IPS DF 6.9 (cell line): ENCODE results near the gene CCM2L.

Experiments
- DNase-seq: peaks from one replicate; pipeline ENCODE4 v3.0.0-alpha.2; 2013; ENCODE audit warnings: low read depth, low spot score
- H3K27ac ChIP-seq: one replicate; pipeline ENCODE4 v1.5.1; 2013; ENCODE audit warnings: low read length, control low read depth
- H3K27me3 ChIP-seq: 2 replicates; pipeline ENCODE4 v1.6.1; 2013; ENCODE audit warnings: mild to moderate bottlenecking, low read length; ENCODE audit not compliant: control insufficient read depth, insufficient read depth
- H3K36me3 ChIP-seq: 2 replicates; pipeline ENCODE4 v1.6.1; 2013; ENCODE audit warnings: low read length; ENCODE audit not compliant: control insufficient read depth, insufficient read depth
- H3K4me1 ChIP-seq: 2 replicates; pipeline ENCODE4 v1.6.1; 2013; ENCODE audit warnings: low read length; ENCODE audit not compliant: control insufficient read depth, insufficient read depth
- H3K4me3 ChIP-seq: 2 replicates; pipeline ENCODE4 v1.5.1; 2013; ENCODE audit warnings: mild to moderate bottlenecking, low read length
- H3K9me3 ChIP-seq: 2 replicates; pipeline ENCODE4 v1.6.1; 2013; ENCODE audit warnings: low read length, inconsistent platforms; ENCODE audit not compliant: control insufficient read depth, insufficient read depth
- WGBS: extraction: QIAGEN DNeasy Blood & Tissue Kit; methylation state at CpG from one replicate; pipeline ENCODE4 v1.1.7; 2013; ENCODE audit warnings: mixed read lengths, missing lambda C conversion rate; ENCODE audit not compliant: insufficient read length, insufficient coverage; 5-methylcytosine and 5-hydroxymethylcytosine counted together

The CCM2L gene

DNA sequence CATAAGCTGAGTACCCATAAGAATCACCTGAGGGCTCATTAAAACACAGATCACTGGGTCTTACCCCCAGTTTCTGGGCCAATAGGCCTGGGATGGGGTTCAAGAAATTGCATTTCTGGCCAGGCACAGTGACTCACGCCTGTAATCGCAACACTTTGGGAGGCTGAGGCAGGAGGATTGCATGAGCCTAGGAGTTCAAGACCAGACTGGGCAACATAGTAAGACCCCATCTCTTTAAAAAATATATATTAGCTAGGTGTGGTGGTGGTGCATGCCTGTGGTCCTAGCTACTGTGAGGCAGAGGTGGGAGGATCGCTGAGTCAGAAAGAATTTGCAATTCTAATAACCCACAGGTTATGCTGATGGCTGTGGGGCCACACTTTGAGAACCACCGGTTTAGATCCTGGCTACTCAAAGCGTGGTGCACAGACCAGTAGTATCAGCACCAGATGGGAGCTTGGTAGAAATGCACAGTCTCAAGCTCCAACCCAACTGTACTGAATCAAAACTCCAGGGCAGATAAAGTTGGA lies 2.0 kb downstream of the CCM2L start:
- peaks cover 2% of the 10 kb centered on the region for H3K4me1 ChIP-seq
- no peak overlapping the region for H3K27ac ChIP-seq
- WGBS = no CpG with 5 or more reads among the region's 5 CpGs
- H3K9me3 ChIP-seq = no peaks in the 10 kb centered on the region
- H3K36me3 ChIP-seq = no peaks in the 10 kb centered on the region
- H3K27me3 ChIP-seq = no peaks in the 10 kb centered on the region
- no peak for DNase-seq
- no peak overlapping the region for H3K4me3 ChIP-seq

DNA sequence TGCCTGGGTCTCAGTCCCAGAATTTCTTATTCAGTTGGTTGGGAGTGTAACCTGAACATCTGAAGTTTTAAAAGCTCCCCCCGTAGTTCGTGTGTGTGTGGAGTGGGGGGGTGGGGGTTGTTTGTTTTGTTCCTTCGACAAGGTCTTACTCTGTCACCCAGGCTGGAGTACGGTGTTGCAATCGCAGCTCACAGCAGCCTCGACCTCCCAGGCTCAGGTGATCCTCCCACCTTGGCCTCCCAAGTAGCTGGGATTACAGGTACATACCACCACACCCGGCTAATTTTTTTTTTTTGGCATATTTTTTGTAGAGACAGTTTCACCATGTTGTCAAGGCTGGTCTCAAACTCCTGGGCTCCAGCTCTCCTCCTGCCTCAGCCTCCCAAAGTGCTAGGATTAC lies 3.1 kb downstream of the CCM2L start:
- DNase-seq = no peak
- H3K27ac ChIP-seq = no peak overlapping the region
- no peaks in the 10 kb centered on the region for H3K9me3 ChIP-seq
- no peaks in the 10 kb centered on the region for H3K27me3 ChIP-seq
- H3K36me3 ChIP-seq = no peaks in the 10 kb centered on the region
- no CpG with 5 or more reads among the region's 7 CpGs for WGBS
- H3K4me3 ChIP-seq = no peak overlapping the region
- H3K4me1 ChIP-seq = no peaks in the 10 kb centered on the region; the same call in 1 of the 2 replicates

DNA sequence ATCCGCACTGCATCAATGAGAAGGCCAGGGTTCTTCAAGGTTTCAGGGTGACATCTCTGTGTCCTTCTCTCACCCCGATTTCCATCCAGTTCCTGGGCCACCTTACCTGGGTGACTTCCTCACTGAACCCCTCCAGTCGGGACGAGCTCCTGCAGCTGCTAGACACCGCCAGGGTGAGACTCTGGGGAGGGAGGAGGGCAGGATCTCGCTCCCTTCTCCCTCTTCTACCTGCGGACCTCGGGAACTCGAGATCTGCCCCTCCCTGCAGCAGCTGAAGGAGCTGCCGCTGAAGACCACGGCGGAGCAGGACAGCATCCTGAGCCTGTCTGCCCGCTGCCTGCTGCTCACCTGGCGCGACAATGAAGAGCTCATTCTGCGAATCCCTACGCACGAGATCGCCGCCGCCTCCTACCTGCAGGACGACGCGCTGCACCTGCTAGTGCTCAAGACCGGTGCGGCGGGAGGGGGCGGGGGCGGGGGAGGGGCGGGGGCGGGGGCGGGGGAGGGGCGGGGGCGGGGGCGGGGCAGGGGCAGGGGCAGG lies 7.5 kb downstream of the CCM2L start:
- Histone ChIP-seq H3K4me3 (peak overlapping the region; percentile 2; the same call in 1 of the 2 replicates), H3K27me3 (no peaks in the 10 kb centered on the region)

DNA sequence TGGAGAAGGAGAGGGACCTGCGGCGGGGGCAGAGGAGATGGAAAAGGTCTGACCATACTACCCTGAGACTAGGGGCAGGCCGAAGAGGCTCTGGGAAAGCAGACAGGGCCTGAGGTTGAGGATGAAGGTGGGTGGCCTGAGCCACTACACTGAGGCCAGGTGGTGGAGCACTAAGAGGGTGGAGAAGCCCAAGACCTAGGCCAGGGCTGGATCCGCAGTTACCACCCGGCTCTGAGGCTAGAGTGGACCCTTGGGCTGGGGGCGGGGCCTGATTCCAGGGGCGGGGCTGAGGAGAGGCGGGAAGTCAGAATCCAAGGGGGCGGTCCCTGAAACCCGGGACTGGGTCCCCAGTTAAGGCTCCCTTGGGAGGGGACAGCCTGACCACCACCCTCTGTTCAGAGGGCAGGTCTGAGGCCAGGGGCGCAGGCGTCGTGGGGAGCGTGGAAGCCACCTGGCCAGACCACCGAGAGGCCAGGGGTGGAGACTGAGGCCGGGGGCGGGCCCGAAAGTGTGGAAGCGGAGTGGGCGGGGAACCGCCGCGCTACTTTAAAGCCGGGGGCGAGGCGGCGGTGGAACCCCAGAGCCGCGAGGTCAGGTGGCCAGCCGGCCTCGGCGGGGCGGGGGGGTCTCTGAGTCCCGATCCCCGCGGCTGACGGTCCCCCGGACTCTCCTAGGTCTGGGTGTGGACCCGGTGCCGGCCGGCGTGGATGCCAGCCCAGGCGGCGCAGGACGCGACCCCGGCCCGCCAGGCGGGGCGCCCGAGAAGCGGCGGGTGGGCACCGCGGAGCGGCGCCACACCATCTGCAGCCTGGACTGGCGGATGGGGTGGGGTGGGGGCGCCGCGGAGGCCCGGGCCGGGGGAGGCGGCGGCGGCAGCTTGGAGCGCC lies 8.3 kb downstream of the CCM2L start:
- Histone ChIP-seq H3K4me1 (no peaks in the 10 kb centered on the region; the same call in 1 of the 2 replicates), H3K36me3 (no peaks in the 10 kb centered on the region), H3K4me3 (peak overlapping the region; percentile 81; the same call in 1 of the 2 replicates), H3K27me3 (no peaks in the 10 kb centered on the region), H3K9me3 (no peaks in the 10 kb centered on the region), H3K27ac (no peak overlapping the region)
- peak; percentile 55 for DNase-seq
- WGBS = no CpG with 5 or more reads among the region's 67 CpGs

More for the DNA sequence above, 7.5 kb downstream of the CCM2L start:
- DNase-seq = peak; percentile 87
- no peaks in the 10 kb centered on the region for H3K36me3 ChIP-seq
- H3K9me3 ChIP-seq = no peaks in the 10 kb centered on the region
- H3K4me1 ChIP-seq = no peaks in the 10 kb centered on the region; the same call in 1 of the 2 replicates
- no peak overlapping the region for H3K27ac ChIP-seq
- no CpG with 5 or more reads among the region's 35 CpGs for WGBS

DNA sequence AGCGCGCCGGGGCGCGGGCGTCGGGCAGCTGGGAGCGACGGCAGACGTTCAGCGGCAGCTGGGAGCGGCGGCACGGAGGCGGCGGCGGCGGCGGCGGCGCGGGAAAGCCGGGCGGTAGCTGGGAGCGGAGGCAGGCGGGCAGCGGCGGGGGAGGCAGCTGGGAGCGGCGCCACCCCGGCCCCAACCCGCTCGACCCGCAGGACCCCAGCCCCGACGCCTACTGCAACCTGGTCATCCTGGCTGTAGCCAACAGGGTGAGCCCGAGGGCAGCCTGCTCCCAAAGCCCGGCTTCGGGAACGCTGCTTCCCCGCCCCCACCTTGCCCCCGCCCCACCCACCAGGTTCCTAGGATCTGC lies 8.9 kb downstream of the CCM2L start:
- H3K4me1 ChIP-seq = no peaks in the 10 kb centered on the region; the same call in 1 of the 2 replicates
- WGBS = no CpG with 5 or more reads among the region's 42 CpGs
- H3K9me3 ChIP-seq = no peaks in the 10 kb centered on the region
- H3K4me3 ChIP-seq = peak overlapping the region; percentile 81; the same call in 1 of the 2 replicates
- peak; percentile 27 for DNase-seq
- no peaks in the 10 kb centered on the region for H3K27me3 ChIP-seq
- H3K27ac ChIP-seq = no peak overlapping the region
- H3K36me3 ChIP-seq = no peaks in the 10 kb centered on the region

DNA sequence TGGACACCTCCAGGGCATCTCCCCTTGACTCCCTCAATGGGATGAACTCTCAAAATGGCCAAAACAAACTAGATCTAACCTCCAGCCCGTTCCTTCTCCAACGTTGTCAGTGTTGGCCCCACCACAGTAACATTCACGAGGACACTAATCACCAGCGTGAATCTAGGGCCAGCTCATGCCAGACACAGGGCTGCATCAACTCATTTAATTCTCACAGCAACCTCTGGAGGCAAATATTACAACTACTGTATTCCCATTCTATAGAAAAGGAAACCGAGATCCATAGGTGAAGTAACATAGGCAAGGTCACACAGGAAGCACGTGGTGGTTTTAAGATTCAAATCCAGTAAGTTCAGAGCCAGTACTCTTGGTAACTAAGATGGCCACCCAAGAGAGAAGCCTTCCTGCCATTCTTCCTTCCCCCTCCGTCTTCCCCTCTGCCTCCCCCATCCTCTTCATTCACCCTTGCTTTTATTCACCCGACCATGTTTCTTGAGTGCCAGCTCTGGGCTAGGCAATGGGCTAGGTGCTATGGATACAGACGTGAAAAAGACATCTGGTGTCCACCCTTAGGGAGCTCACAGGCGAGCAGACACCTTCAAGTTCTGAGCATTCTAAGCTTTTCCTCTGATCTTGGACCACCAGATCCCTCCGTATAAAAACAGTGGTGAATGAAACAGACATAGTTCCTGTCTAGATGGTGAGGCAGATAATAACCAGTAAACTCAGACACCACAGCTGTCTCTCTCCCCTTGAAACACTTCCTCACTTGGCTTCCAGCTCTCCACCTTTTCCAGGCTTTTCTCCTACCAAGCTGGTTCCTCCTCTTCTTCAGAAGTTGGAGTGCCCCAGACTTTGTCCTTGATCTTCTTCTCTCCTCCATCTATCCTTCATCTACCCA lies 9.6 kb downstream of the CCM2L start:
- WGBS = no CpG with 5 or more reads among the region's 11 CpGs
- no peaks in the 10 kb centered on the region for H3K9me3 ChIP-seq
- H3K36me3 ChIP-seq = no peaks in the 10 kb centered on the region
- no peak overlapping the region for H3K27ac ChIP-seq
- no peaks in the 10 kb centered on the region for H3K27me3 ChIP-seq
- no peaks in the 10 kb centered on the region; the same call in 1 of the 2 replicates for H3K4me1 ChIP-seq
- peak overlapping the region; percentile 81; the same call in 1 of the 2 replicates for H3K4me3 ChIP-seq
- no peak for DNase-seq

DNA sequence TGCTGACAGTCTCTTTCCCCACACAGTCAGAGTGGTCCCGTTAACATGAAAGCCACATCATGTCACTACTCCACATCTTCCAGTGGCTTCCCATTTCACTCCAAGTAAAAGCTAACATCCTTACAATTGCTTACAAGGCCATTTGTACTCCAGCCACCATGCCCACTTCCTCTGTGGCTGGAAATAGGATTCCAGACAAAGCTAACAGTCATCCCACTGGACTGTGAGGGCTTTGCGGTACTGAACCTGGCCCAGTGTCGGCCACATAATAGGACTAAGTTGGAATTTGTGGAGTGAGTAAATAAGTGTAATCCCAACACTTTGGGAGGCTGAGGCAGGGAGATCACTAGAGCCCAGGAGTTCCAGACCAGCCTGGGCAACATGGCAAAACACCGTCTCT lies 10.9 kb downstream of the CCM2L start:
- H3K27me3 ChIP-seq = no peaks in the 10 kb centered on the region
- no CpG with 5 or more reads among the region's 4 CpGs for WGBS

DNA sequence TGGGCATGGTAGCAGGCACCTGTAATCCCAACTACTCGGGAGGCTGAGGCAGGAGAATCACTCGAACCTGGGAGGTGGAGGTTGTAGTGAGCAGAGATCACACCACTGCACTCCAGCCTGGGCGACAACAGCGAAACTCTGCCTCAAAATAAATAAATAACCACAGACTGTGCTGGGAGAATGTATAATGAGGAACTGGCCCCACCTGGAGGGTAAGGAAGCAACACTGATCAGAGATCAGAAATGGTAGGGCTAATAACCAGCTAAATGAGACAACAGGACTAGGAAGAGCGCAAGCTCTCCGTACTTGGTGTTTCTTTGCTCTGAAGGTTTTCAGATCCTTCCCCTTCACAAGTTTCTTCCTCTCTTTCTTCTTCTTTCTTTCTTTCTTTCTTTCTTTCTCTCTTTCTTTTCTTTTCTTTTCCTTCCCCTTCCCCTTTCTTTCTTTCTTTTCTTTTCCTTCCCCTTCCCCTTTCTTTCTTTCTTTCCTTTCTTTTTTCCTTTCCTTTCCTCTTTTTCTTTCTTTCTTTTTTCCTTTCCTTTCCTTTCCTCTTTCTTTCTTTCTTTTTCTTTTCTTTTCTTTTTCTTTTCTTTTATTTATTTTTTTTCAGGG lies 14.6 kb downstream of the CCM2L start:
- no peaks in the 10 kb centered on the region for H3K9me3 ChIP-seq
- H3K36me3 ChIP-seq = no peaks in the 10 kb centered on the region
- H3K4me1 ChIP-seq = 0 out of 2 replicates have a peak, but pooled peaks cover 2% of the 10 kb centered on the region
- WGBS = no CpG with 5 or more reads among the region's 6 CpGs
- no peak for DNase-seq
- H3K4me3 ChIP-seq = no peak overlapping the region
- no peaks in the 10 kb centered on the region for H3K27me3 ChIP-seq
- no peak overlapping the region for H3K27ac ChIP-seq

More for the DNA sequence above, 10.9 kb downstream of the CCM2L start:
- Histone ChIP-seq H3K27ac (no peak overlapping the region), H3K4me3 (no peak overlapping the region), H3K4me1 (no peaks in the 10 kb centered on the region), H3K9me3 (no peaks in the 10 kb centered on the region), H3K36me3 (no peaks in the 10 kb centered on the region)
- DNase-seq = no peak

DNA sequence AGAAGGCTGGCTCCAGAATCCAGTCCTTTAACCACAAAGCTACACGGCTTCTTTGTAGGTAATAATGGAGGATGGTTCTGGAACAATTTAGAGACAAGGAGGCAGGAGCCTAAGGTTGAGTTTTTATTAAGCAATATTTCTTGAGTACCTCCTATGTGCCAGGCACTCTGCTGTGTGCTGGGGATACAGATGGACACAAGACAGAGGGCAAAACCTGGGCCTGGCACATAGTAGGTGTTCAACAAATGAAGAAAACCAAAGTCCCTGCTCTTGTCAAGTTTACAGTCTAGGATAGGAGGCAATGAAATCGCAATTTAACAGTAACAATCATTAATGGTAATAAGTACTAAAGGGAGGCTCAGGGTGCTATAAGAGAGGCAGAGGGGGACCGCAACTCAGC lies 17.4 kb downstream of the CCM2L start:
- Histone ChIP-seq H3K27ac (no peak overlapping the region), H3K9me3 (no peaks in the 10 kb centered on the region), H3K4me3 (no peak overlapping the region), H3K4me1 (0 out of 2 replicates have a peak, but pooled peaks cover 2% of the 10 kb centered on the region), H3K27me3 (no peaks in the 10 kb centered on the region), H3K36me3 (no peaks in the 10 kb centered on the region)
- no CpG with 5 or more reads among the region's 3 CpGs for WGBS
- no peak for DNase-seq
